Measurements from ENCODE around the gene MN1. TPM values are rescaled to one million over a fixed set of nuclear protein-coding genes. Genes with fewer than 3 reads are reported as not detected.

MN1 gene
- total and polyA plus RNA-seq, 12 donors: 2.3 to 8.3 (median 5.5) TPM

GRCh38 chr22:27774200-27774599 lies 27.4 kb downstream of the MN1 start:
- ATAC-seq (no peak), DNase-seq (no peak)
- H3K4me3 ChIP-seq: no peak overlapping the region
- no peak overlapping the region for H3K27ac ChIP-seq
- peaks cover 8 to 40% (median 26%) of the 10 kb centered on the region in 9 donors for H3K4me1 ChIP-seq
- WGBS, 2 donors: 80 to 85% methylated on average over 9 of the region's 9 CpGs
- intact Hi-C loops (cut with DNase I): no loop called here
- H3K27me3 ChIP-seq: peaks cover 0 to 8% (median 0%) of the 10 kb centered on the region in 7 donors
- H3K36me3 ChIP-seq: peaks cover 0 to 10% (median 0%) of the 10 kb centered on the region in 9 donors
- TF ChIP-seq, protein P1, sequence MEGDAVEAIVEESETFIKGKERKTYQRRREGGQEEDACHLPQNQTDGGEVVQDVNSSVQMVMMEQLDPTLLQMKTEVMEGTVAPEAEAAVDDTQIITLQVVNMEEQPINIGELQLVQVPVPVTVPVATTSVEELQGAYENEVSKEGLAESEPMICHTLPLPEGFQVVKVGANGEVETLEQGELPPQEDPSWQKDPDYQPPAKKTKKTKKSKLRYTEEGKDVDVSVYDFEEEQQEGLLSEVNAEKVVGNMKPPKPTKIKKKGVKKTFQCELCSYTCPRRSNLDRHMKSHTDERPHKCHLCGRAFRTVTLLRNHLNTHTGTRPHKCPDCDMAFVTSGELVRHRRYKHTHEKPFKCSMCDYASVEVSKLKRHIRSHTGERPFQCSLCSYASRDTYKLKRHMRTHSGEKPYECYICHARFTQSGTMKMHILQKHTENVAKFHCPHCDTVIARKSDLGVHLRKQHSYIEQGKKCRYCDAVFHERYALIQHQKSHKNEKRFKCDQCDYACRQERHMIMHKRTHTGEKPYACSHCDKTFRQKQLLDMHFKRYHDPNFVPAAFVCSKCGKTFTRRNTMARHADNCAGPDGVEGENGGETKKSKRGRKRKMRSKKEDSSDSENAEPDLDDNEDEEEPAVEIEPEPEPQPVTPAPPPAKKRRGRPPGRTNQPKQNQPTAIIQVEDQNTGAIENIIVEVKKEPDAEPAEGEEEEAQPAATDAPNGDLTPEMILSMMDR (IDR thresholded peaks at IDR 0.05): no peak
- no peaks in the 10 kb centered on the region for H3K9me3 ChIP-seq

DNA sequence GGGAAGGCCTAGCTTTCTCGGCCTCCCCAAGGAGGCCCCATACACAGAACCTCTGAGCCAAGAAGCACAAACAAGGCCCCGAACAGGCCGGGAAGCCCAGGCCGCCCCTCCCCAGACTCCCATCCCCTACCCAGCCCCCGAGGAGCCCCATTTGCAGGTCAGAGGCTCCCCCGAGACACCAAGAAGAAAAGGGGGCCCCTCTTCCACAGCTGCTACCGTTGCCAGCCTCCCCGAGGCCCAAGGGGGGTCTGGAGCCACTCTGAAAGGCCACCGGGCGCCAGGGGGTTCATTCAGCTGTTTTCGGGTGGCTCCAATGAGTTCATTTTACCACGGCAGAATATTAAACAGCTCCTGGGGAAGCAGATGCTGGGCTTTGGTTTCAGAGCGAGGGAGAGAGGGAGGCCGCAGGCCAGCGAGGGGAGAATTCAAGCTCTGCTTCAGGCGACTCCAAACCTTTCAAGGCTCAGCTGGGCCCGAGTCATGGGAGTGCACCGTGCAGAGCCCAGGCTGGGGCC lies 28.5 kb downstream of the MN1 start:
- no peak overlapping the region for H3K4me3 ChIP-seq
- DNase-seq (no peak), ATAC-seq (no peak)

GRCh38 chr22:27772081-27772983 lies 29.2 kb downstream of the MN1 start:
- 89 to 93% methylated on average over 16 of the region's 16 CpGs for whole genome bisulfite sequencing, 2 donors
- Histone ChIP-seq H3K4me1 (peaks cover 0 to 24% (median 20%) of the 10 kb centered on the region in 9 donors), H3K27ac (no peak overlapping the region), H3K4me3 (no peak overlapping the region), H3K9me3 (no peaks in the 10 kb centered on the region), H3K36me3 (peaks cover 0 to 10% (median 0%) of the 10 kb centered on the region in 9 donors), H3K27me3 (peaks cover 0 to 8% (median 0%) of the 10 kb centered on the region in 7 donors)
- no peak for DNase-seq
- TF ChIP-seq, protein P1 (IDR thresholded peaks at IDR 0.05): no peak
- intact Hi-C loops (cut with DNase I): no loop called here
- ATAC-seq: no peak

More for the DNA sequence above, 28.5 kb downstream of the MN1 start:
- Histone ChIP-seq H3K27ac (no peak overlapping the region), H3K9me3 (no peaks in the 10 kb centered on the region), H3K4me1 (peaks cover under 1 to 28% (median 20%) of the 10 kb centered on the region in 9 donors), H3K27me3 (peaks cover 0 to 8% (median 0%) of the 10 kb centered on the region in 7 donors), H3K36me3 (peaks cover 0 to 10% (median 0%) of the 10 kb centered on the region in 9 donors)
- intact Hi-C loops (cut with DNase I): no loop called here
- WGBS, 2 donors: 84 to 88% methylated on average over 18 of the region's 18 CpGs
- TF ChIP-seq, protein P1 (IDR thresholded peaks at IDR 0.05): no peak

DNA sequence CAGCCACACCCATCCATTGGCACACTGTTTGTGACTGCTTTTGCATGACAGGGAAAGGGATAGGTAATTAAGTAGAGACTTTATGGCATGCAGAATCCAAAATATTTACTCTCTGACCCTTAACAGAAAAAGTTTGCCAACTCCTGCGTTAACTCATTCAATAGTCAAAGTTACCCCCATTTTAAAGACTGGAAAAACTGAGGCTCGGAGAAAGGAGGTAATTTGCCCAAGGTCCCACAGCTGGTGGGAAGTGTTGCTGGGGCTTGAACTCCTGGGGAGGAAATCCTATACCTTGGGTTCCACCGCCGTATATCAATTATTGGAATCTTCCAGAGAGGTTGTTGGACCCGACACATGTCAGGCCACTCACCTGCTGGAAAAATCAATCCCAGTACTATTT lies 29.9 kb downstream of the MN1 start:
- no peak overlapping the region for H3K27ac ChIP-seq
- peaks cover 0 to 8% (median 0%) of the 10 kb centered on the region in 7 donors for H3K27me3 ChIP-seq
- H3K4me1 ChIP-seq: peaks cover 0 to 19% (median 16%) of the 10 kb centered on the region in 9 donors
- peaks cover 0 to 10% (median 0%) of the 10 kb centered on the region in 9 donors for H3K36me3 ChIP-seq
- DNase-seq (no peak), ATAC-seq (no peak)
- H3K9me3 ChIP-seq: no peaks in the 10 kb centered on the region
- no peak overlapping the region for H3K4me3 ChIP-seq
- TF ChIP-seq, protein P1 (IDR thresholded peaks at IDR 0.05): no peak
- 96 to 97% methylated on average over 5 of the region's 5 CpGs for WGBS, 2 donors
- intact Hi-C loops (cut with DNase I): no loop called here
